Stimulated activated CD4-positive, alpha-beta T cell treated with anti-CD3 and anti-CD28 coated beads, Interleukin-4, amount 100 ng/mL, for 24 hours (primary cell): ENCODE results near the gene ZNF318.
A peak's percentile ranks its signal among the peaks of the same experiment; 100 is the strongest.
"Not testable (repeated sequence)": the region's sequence is repeated elsewhere in the genome, so short reads cannot be mapped to it uniquely, and the experiment has no call there.

Source experiments
- DNase-seq: peaks from one replicate; pipeline ENCODE4 v3.0.0-alpha.2; 2020

Gene ZNF318

GRCh38 chr6:43335469-43335868 is 34.0 kb downstream of the ZNF318 start:
- no peak for DNase-seq

GRCh38 chr6:43334466-43335095 is 34.9 kb downstream of the ZNF318 start:
- no peak for DNase-seq

DNA sequence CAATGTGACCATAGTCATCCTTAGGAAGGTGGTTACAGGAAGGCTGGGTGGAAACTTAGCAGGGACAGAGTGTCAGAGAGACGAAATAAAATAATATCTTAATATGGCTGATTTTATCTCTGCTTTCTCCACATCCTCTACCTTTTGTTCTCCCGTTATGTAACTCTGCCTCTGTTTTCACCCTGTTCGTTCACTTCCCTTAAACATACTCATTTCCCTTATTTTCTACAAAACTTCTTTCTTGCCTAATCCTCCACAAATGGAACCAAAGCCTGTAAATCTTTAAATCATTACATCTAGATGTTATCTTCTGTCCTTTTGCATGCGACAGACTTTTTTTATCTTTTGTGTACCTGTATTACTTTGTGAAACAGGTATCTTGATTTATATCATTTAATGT is 37.6 kb downstream of the ZNF318 start:
- DNase-seq = no peak

- DNase-seq = no peak
Measured at GRCh38 chr6:43331470-43331869, 38.0 kb downstream of the ZNF318 start.

DNA sequence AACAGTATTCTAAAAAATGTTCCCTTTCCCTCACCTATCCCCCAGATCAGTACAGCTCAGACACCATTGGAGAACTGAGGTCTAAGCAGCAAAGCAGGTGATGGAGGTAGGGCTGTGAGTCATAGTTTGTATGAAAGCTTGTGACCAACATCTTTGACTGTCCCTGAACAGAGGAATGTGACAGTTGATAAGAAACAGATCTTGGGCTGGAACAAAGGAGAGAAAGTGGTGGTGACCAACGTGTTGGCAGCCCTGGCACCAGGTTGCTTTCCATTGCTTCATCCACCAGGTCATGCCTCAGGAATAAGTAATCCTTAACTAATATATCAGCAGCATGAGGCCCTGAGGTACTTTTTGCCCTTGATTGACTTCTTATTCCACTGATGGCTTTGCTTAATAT is 40.9 kb downstream of the ZNF318 start:
- DNase-seq = no peak

GRCh38 chr6:43325876-43326275 is 43.6 kb downstream of the ZNF318 start:
- no peak for DNase-seq

GRCh38 chr6:43318011-43318410 is 51.4 kb downstream of the ZNF318 start:
- no peak for DNase-seq

DNA sequence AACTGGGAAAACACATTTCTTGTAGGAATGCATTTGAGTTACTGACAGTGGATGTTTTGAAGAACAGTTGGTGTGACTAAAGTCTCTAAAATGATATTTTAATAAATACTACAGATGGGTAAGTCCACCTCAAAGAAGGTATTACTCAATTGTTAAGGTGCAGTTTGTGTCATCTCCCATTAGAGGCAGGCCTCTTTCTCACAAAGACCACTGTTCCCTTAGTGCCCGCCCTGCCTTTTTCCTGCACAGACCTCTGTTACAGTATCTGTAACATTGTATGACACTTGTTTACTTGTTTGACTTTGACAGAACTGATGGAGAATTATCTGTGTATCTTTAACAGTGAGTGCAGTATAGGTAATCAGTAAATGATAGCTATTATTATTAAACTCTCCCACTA is 55.6 kb downstream of the ZNF318 start:
- DNase-seq = no peak

DNA sequence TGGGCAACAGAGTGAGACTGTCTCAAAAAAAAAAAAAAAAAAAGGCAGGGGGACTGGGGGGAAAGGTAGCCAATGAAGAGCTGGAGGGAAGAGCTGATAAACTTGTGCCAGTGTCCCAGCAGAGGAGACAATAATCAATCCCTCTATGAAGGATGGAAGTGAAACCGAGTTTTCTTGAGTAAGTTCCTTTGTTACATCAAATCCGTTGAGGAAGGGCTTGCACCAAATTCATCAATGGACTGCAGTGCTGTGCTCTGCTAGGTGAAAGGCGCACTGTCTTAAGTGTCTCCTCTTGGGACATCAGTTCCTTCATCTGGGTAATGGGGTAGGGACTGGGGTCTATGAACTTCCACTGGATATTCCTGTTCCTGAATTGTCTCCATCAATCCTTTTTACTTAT is 57.8 kb downstream of the ZNF318 start:
- DNase-seq = no peak

- DNase-seq = no peak
Measured at GRCh38 chr6:43310624-43311023, 58.8 kb downstream of the ZNF318 start.

DNA sequence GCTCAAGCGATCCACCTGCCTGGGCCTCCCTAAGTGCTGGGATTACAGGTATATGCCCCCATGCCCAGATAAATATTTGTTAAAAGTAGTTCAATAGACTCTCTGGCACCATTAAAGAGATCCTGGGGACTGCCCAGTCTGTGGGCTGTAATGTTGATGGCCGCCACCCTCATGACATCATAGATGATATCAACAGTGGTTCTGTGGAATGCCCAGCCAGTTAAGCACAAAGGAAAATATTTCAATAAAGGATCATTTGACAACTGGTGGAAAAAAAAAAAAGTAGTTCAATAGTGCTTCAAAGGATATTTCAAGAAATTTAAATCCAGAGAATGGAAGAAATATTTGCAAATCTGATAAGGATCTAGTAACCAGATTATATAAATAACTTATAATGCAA is 59.3 kb downstream of the ZNF318 start:
- no peak for DNase-seq

DNA sequence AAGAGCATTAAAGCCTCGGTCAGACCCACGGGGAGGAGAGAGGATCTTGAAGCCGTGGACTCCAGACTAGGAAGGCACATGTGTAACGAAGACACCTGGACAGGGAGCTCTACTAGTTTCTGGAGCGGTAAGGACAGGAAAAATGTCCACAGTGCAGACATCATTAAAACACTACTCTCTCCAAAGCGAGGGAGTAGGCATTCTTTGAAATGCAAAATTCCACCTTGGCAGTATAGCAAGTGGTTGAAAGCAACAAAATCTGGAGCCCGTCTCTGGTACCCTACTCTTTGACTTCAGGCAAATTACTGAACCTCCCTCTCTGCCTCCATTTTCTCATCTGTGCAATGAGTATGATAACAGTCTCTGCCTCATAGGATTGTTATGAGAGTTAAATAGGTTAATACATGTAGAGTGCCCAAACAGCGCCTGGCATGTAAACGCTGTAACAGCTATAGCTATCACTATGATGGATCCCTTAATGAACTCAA is 60.4 kb downstream of the ZNF318 start:
- no peak for DNase-seq

DNA sequence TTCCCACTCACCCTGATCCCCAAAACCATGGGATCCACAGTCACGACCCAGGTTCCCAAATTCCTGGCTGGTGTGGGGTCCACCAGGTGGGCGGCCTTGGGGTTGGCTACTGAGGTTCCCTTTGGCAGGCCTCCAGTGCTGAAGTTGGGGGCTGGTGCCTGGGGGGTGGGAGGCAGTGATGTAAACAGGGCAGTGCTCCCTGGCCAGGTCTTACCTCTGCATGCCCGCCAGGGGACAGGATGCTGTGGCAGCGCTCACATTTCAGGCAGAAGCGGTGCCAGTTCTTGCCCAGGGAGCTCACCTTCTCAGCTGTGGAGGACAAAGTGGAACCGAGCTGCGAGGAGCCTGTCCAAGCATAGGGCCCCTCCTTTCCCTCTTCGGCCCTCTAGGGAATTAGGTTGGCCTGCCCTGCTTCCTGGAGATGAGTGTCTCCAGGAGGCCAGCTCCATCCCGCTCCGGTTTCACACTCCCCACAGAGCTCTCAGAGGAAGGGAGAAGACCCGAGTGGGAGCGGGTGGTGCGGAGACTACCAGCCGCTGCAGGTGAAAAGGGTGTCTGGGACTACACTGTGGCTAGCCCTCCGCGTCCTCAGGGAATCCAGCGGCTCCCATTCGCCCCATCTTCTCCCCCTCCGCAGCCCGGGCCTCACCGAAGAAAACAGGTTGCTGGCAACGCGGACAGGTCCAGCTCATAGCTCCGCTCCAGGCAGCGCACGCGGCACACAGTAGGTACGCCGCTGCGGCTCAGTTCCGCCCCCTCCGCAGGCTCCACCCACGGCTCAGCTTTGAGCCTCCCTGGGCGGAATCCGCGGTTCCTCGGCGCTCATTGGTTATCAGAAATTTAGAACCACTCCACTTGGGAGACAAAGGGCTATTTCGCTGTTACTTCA is 61.1 kb downstream of the ZNF318 start, which contains the start of gene CRIP3:
CRIP3 (minus strand) TSS at position 726 of the 889 bp plus-strand sequence; CDS start at position 692, 34 bp downstream.
- peak; percentile 46 for DNase-seq

DNA sequence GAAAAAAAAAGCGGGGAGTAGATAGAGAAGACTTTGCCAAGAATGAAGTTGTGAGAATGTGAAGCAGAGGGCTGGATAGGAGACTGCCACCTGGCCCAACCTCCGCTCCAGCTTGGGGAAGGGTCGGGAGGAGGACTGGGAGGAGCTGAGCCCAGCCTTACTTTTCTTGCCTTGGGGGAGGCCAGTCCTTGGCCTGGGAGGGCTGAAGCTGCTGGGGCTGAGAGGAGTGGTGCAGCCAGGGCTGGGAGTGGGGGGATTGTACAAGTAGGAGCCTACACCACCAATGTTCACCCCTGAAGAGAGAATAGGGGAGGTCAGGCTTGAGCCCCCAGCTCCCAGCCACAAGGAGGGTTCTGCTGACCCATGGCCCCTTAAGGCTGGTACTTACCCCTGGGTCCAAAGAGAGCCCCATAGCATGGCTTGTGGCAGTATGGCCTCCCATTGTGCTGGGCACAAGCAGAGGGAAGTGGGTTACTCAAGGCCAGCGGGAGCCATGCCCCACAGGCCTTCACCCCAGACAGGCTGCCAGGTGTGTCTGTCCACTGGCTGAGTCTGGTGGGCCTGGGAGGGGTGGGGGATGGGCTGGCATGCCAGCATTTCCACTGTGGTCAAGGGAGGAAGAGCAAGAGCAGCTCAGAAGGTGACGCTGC is 61.9 kb downstream of the ZNF318 start:
- DNase-seq = no peak

- no peak for DNase-seq
Measured at GRCh38 chr6:43306086-43306485, 63.4 kb downstream of the ZNF318 start.

DNA sequence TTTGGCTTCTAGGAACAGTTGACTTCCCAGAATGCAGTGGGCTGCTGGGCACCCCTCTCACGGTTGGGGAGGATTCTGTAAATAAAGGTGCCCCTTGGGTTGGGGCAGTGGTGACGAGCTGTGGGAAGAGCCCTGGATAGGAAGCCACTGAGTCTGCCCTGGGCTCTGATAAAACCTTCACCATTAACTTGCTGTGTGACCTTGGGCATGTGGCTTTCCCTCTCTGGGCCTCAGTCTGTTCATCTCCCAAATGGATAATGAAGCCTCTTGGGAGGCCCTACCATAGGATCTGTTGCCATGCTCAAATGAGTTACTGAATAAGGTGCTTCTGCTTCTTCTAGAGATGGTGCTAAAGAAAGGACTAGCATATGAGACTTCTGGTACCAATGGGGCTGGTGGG is 64.6 kb downstream of the ZNF318 start:
- no peak for DNase-seq

DNA sequence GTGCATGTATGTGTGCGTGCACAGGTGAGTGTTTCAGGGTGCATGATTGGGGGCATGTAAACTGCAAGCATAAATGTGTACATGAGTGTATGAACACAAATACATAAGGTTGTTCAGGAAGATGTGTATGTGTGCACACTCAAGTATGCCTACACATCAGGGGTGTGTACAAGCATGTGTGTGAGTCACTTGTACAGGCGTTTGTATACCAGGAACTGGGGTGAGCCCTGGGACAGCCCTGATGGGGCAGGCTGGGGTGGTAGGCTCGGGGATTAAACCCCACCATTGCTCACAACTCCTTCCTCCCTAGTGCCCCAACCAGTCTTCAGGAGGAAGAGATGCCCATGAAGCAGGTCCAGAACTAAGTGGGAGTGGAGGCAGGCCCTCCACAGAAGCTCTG is 65.1 kb downstream of the ZNF318 start:
- no peak for DNase-seq

DNA sequence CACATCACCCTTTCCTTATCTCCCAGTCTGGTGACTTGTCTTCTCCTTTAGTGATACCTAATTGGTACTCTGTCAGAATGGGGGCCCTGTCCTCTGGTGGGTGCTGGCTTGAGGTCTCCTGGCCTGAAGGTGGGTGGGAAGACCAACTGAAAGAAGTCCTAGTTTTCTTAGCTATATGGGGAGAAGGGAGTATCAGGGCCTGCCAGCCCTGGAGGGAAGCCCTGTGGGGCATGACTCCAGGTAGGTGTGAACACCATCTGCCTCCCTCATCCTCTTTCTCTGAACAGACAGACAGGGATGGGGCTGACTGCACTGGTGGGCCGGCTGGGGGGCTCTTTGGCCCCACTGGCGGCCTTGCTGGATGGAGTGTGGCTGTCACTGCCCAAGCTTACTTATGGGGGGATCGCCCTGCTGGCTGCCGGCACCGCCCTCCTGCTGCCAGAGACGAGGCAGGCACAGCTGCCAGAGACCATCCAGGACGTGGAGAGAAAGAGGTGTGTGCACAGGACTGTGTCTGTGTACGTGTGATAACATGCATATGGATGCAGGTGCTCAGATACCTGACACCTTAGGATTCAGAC is 65.6 kb downstream of the ZNF318 start:
- no peak for DNase-seq

- not testable (repeated sequence) for DNase-seq
Measured at GRCh38 chr6:43303006-43303405, 66.4 kb downstream of the ZNF318 start.

DNA sequence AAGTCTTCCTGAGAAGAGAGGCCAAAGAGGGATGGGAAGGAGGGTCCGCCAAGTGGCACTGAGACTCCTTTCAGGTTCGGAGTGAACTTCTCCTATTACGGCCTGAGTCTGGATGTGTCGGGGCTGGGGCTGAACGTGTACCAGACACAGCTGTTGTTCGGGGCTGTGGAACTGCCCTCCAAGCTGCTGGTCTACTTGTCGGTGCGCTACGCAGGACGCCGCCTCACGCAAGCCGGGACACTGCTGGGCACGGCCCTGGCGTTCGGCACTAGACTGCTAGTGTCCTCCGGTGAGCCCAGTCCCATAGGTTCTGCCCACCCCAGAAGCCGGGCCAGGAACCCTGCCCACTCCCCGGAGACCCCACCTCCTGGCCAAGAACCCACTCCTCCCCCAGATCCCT is 67.3 kb downstream of the ZNF318 start:
- no peak for DNase-seq

- no peak for DNase-seq
Measured at GRCh38 chr6:43301081-43301870, 68.2 kb downstream of the ZNF318 start.
